Uterus (tissue), 4 donors: ENCODE results near the gene ALG2. TPM values are rescaled to one million over a fixed set of nuclear protein-coding genes. Genes with fewer than 3 reads are reported as not detected.

Source experiments
- DNase-seq, 2 donors: peaks; one replicate each; pipeline ENCODE4 v3.0.0-alpha.2; 2019 to 2020
- H3K27ac ChIP-seq, 2 donors: fragments of 200-600 bp; sonication (generic); 1 replicate in 1 of 2; 2 replicates in 1 of 2; pipeline ENCODE4 v1.5.1; 2016 to 2018
- H3K27me3 ChIP-seq, 2 donors: fragments of 200-600 bp; sonication (generic); one replicate each; pipeline ENCODE4 v1.5.1; 2018 to 2019; ENCODE audit warnings: control low read depth in 1 of 2
- H3K36me3 ChIP-seq, 2 donors: fragments of 200-600 bp; sonication (generic); one replicate each; pipeline ENCODE4 v1.5.1; 2019; ENCODE audit warnings: control low read depth in 1 of 2
- H3K4me1 ChIP-seq, 2 donors: fragments of 200-600 bp; sonication (generic); one replicate each; pipeline ENCODE4 v1.5.1; 2018 to 2019; ENCODE audit warnings: control low read depth in 1 of 2
- H3K4me3 ChIP-seq, 2 donors: fragments of 200-600 bp; sonication (generic); 1 replicate in 1 of 2; 2 replicates in 1 of 2; pipeline ENCODE4 v1.5.1; 2018 to 2019; ENCODE audit warnings: mild to moderate bottlenecking in 1 of 2
- H3K9me3 ChIP-seq, 2 donors: fragments of 200-600 bp; sonication (generic); one replicate each; pipeline ENCODE4 v1.5.1; 2019; ENCODE audit warnings: control low read depth in 1 of 2
- CTCF ChIP-seq, 4 experiments: fragments of 200-600 bp in 2 of 4; fragments of 450-650 bp in 2 of 4; sonication (generic) in 2 of 4; IDR thresholded peaks; one replicate each; pipeline ENCODE4 v1.5.1; 2016 to 2019; ENCODE audit warnings: antibody characterized with exemption in 4 of 4, mild to moderate bottlenecking in 2 of 4, moderate library complexity in 1 of 4
- POLR2A ChIP-seq, 2 donors: fragments of 450-650 bp; IDR thresholded peaks; one replicate each; pipeline ENCODE4 v1.6.1; 2016; ENCODE audit warnings: antibody characterized with exemption in 2 of 2, mild to moderate bottlenecking in 1 of 2, moderate library complexity in 1 of 2
- intact Hi-C: fragments of 100-400 bp; cut with DNase I; formaldehyde crosslinking; loops from one replicate; pipeline ENCODE4 v1.15.1; 2023; ENCODE audit warnings: low total_unique reads
- total RNA-seq, 4 donors: library from RNA; depleted of rRNA in 3 of 4; stranded (reverse); fragments of >200 nt in 3 of 4; gene quantifications; one replicate each; pipeline versions ENCODE4 v1.1.0 to v1.2.4, GENCODE V29; 2014 to 2023
- donor health status: DM: yes; HTN: yes; CAD: no.

ALG2 gene
- total RNA-seq, 4 donors from 2014 or later: 37.6 to 62.2 (median 45.3) TPM

DNA sequence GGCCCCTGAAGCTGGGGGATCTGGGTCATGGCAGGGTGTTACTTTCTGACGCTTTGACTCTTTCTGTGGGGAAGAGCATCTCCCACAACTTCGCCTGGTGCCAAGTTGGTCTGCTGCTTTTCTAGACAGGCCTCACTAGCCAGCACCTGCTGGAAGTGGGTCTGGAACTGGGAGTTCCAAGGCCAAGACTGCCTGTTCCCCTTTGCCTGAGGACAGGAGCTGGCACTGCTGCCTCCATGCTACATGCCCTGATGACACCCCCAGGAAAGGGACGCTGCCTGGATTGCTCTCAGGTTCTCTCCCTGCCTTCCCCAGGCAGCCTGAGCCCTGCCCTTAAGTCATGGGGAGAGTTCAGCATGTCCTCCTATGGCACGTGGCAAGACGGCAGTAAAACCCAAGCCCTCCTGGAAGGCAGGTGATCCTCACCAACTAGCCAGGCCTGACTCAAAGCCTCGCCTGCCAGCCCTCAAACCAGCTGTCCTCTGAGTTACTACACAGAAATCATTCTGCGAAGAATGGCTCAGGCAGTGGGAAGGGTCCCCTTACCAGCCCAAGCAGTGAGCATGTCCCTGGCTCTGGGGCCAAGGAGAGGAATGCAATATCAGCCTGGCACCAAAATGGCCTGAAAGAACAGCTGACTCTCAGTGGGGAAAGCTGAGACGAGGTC is 36.1 kb upstream of the ALG2 start:
- H3K4me1 ChIP-seq: peaks cover 0 to 4% of the 10 kb centered on the region in 2 donors
- H3K27me3 ChIP-seq: no peaks in the 10 kb centered on the region
- no peak for TF ChIP-seq POLR2A (IDR thresholded peaks at IDR 0.05)
- TF ChIP-seq CTCF (IDR thresholded peaks at IDR 0.05): no peak
- H3K9me3 ChIP-seq: no peaks in the 10 kb centered on the region
- no peak overlapping the region for H3K27ac ChIP-seq
- no peaks in the 10 kb centered on the region for H3K36me3 ChIP-seq
- H3K4me3 ChIP-seq: no peak overlapping the region
- no peak for DNase-seq
- intact Hi-C loops: no loop called here

DNA sequence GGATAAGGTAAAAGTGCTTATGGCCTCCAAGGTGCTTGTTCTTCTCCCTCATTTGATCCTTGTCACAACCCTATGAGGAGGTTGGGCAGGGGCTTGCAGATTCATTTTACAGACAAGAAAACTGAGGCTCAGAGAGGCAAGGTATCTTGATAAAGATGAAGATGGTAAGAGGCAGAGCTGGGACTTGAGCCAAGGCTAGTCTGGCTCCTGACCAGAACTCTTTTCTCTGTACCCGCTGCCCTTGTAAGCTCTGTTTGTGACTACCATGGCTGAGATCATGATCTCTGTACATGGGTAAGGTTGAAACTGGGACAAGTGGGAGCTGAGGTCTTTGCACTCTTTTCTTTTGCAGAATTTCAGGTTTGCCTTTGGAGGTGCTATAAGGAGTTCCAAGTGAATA is 33.9 kb upstream of the ALG2 start:
- no peaks in the 10 kb centered on the region for H3K36me3 ChIP-seq
- no peaks in the 10 kb centered on the region for H3K9me3 ChIP-seq
- no peak overlapping the region for H3K27ac ChIP-seq
- peaks cover 0 to 4% of the 10 kb centered on the region in 2 donors for H3K4me1 ChIP-seq
- H3K27me3 ChIP-seq: no peaks in the 10 kb centered on the region
- TF ChIP-seq POLR2A (IDR thresholded peaks at IDR 0.05) (no peak), CTCF (IDR thresholded peaks at IDR 0.05) (no peak)
- no peak for DNase-seq
- no peak overlapping the region for H3K4me3 ChIP-seq
- intact Hi-C loops: no loop called here

GRCh38 chr9:99253772-99254431 is 32.2 kb upstream of the ALG2 start:
- Histone ChIP-seq H3K27me3 (no peaks in the 10 kb centered on the region), H3K36me3 (no peaks in the 10 kb centered on the region), H3K27ac (no peak overlapping the region), H3K4me1 (no peaks in the 10 kb centered on the region), H3K4me3 (no peak overlapping the region), H3K9me3 (no peaks in the 10 kb centered on the region)
- intact Hi-C loops: no loop called here
- no peak for DNase-seq
- TF ChIP-seq POLR2A (IDR thresholded peaks at IDR 0.05) (no peak), CTCF (IDR thresholded peaks at IDR 0.05) (no peak)

DNA sequence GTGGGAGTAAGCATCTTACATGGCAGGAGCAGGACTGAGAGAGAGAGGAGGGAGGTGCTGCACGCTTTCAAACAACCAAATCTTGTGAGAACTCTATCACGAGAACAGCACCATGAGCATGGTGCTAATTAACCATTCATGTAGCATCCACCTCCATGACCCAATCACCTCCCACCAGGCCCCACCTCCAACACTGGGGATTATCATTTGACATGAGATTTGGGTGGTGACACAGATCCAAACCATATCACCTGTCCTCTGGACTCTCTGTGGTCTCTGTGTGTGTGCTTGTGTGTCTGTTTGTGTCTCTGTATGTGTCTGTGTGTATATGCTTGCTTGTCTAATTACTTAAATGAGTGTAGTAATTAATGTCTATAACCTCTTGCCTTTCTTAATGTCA is 31.4 kb upstream of the ALG2 start:
- H3K27me3 ChIP-seq: no peaks in the 10 kb centered on the region
- no peaks in the 10 kb centered on the region for H3K9me3 ChIP-seq
- H3K27ac ChIP-seq: no peak overlapping the region
- TF ChIP-seq CTCF (IDR thresholded peaks at IDR 0.05) (no peak), POLR2A (IDR thresholded peaks at IDR 0.05) (no peak)
- intact Hi-C loops: no loop called here
- no peaks in the 10 kb centered on the region for H3K36me3 ChIP-seq
- no peaks in the 10 kb centered on the region for H3K4me1 ChIP-seq
- H3K4me3 ChIP-seq: no peak overlapping the region
- DNase-seq: no peak

DNA sequence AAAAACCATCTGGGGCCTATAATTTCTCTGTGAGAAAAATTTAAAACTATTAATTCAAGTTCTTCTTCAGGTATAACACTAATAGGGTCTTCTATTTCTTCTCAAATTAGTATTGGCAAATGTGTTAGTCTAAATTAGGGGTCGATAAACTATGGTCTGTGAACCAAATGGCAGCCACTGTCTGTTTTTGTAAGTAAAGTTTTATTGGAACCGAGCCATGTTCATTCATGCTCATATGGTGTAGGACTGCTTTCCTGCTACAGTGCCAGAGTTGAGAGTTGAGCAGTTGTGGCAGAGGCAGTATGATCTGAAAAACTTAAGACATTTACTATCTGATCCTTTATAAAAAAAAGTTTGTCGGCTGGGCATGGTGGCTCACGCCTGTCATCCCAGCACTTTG is 29.4 kb upstream of the ALG2 start:
- intact Hi-C loops: no loop called here
- no peak for DNase-seq
- Histone ChIP-seq H3K4me1 (no peaks in the 10 kb centered on the region), H3K27me3 (no peaks in the 10 kb centered on the region), H3K4me3 (no peak overlapping the region), H3K36me3 (no peaks in the 10 kb centered on the region), H3K9me3 (no peaks in the 10 kb centered on the region), H3K27ac (no peak overlapping the region)
- TF ChIP-seq CTCF (IDR thresholded peaks at IDR 0.05) (no peak), POLR2A (IDR thresholded peaks at IDR 0.05) (no peak)
